Smooth muscle cell (in vitro differentiated cells): ENCODE results near the gene EIF4B. TPM values are rescaled to one million over a fixed set of nuclear protein-coding genes. Genes with fewer than 3 reads are reported as not detected.

ENCODE experiments used
- DNase-seq: peaks from one replicate; lab custom pipeline; 2025; ENCODE audit not compliant: unreplicated experiment; lab: John Stamatoyannopoulos, UW
- H2AFZ ChIP-seq: fragments of 200-600 bp; sonication (generic); 2 replicates; pipeline ENCODE4 v1.6.0; 2016; ENCODE audit warnings: antibody characterized with exemption, low read depth, mild to moderate bottlenecking
- H3F3A ChIP-seq: fragments of 200-600 bp; sonication (generic); 2 replicates; pipeline ENCODE4 v1.6.0; 2017; ENCODE audit warnings: antibody characterized with exemption, low read depth
- H3K27ac ChIP-seq: fragments of 200-600 bp; sonication (generic); 2 replicates; pipeline ENCODE4 v1.5.1; 2016; ENCODE audit warnings: low read depth, mild to moderate bottlenecking
- H3K27me3 ChIP-seq: fragments of 200-600 bp; sonication (generic); 2 replicates; pipeline ENCODE4 v1.6.1; 2016; ENCODE audit warnings: low read depth, mild to moderate bottlenecking
- H3K36me3 ChIP-seq: fragments of 200-600 bp; sonication (generic); 2 replicates; pipeline ENCODE4 v1.5.1; 2016; ENCODE audit warnings: low read depth
- H3K4me1 ChIP-seq: fragments of 200-600 bp; sonication (generic); 2 replicates; pipeline ENCODE4 v1.5.1; 2016; ENCODE audit warnings: low read depth
- H3K4me2 ChIP-seq: fragments of 200-600 bp; sonication (generic); 2 replicates; pipeline ENCODE4 v1.6.0; 2016; ENCODE audit warnings: mild to moderate bottlenecking
- H3K4me3 ChIP-seq: fragments of 200-600 bp; sonication (generic); 2 replicates; pipeline ENCODE4 v1.5.1; 2016; ENCODE audit warnings: mild to moderate bottlenecking
- H3K79me2 ChIP-seq: fragments of 200-600 bp; sonication (generic); 2 replicates; pipeline ENCODE4 v1.6.0; 2016; ENCODE audit warnings: low read depth, mild to moderate bottlenecking
- H3K9ac ChIP-seq: fragments of 200-600 bp; sonication (generic); 2 replicates; pipeline ENCODE4 v1.6.0; 2016; ENCODE audit warnings: low read depth
- H3K9me3 ChIP-seq: fragments of 200-600 bp; sonication (generic); replicated peaks from 2 replicates; pipeline ENCODE4 v1.5.1; 2016; ENCODE audit warnings: low read depth
- H4K20me1 ChIP-seq: fragments of 200-600 bp; sonication (generic); 2 replicates; pipeline ENCODE4 v1.6.0; 2016; ENCODE audit warnings: low read depth
- WGBS: methylation state at CpG from one replicate; pipeline ENCODE4 v1.1.7; 2016; ENCODE audit warnings: low lambda C conversion rate; 5-methylcytosine and 5-hydroxymethylcytosine counted together
- polyA plus RNA-seq: library from polyadenylated mRNA; unstranded; fragments of >200 nt; fragmentation: Nextera tagmentation; extraction: Ambion mirVana; gene quantifications from 2 replicates; pipeline ENCODE4 v1.2.1, GENCODE V29; 2016
- total RNA-seq: library from RNA; depleted of rRNA; stranded (reverse); fragments of >200 nt; gene quantifications from 2 replicates; pipeline ENCODE4 v1.2.3, GENCODE V29; 2014
- TF ChIP-seq, protein P1 (sequence below): fragments of 200-600 bp; sonication (generic); IDR thresholded peaks from 2 replicates; pipeline ENCODE4 v1.5.1; 2017; ENCODE audit warnings: borderline replicate concordance, mild to moderate bottlenecking, antibody characterized with exemption; ENCODE audit not compliant: insufficient read depth, poor library complexity, severe bottlenecking

Gene EIF4B
- total and polyA plus RNA-seq, 2 experiments from 2014 or later, result 39.9 to 241 TPM

DNA sequence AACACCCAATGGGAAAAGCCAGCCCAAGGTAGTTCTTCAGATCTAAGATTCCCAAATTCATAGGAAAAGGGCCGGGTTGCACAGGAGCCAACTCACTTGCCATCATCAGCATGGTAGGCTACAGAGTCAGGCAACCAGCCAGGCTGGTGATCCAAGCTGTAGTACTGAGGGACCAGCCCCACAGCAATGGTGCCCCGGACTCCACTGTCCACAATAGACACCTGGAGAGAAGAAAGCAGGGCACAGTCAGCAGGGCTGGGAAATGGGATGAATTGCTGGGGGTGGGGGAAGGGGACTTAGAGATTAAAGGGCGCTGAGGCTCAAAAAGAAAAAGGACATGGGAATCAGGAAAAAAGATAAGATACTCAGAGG is 68.7 kb downstream of the EIF4B start:
- Histone ChIP-seq H3K27ac (no peak overlapping the region), H2AFZ (no peak overlapping the region), H3K27me3 (no peaks in the 10 kb centered on the region), H3K9me3 (no peaks in the 10 kb centered on the region), H3K4me1 (peaks cover 8% of the 10 kb centered on the region), H3K4me3 (no peak overlapping the region), H3K79me2 (peaks cover 19% of the 10 kb centered on the region), H3K4me2 (no peak overlapping the region), H3K9ac (no peak overlapping the region), H4K20me1 (peaks cover 53% of the 10 kb centered on the region), H3K36me3 (no peaks in the 10 kb centered on the region), H3F3A (no peaks in the 10 kb centered on the region)
- TF ChIP-seq, protein P1, sequence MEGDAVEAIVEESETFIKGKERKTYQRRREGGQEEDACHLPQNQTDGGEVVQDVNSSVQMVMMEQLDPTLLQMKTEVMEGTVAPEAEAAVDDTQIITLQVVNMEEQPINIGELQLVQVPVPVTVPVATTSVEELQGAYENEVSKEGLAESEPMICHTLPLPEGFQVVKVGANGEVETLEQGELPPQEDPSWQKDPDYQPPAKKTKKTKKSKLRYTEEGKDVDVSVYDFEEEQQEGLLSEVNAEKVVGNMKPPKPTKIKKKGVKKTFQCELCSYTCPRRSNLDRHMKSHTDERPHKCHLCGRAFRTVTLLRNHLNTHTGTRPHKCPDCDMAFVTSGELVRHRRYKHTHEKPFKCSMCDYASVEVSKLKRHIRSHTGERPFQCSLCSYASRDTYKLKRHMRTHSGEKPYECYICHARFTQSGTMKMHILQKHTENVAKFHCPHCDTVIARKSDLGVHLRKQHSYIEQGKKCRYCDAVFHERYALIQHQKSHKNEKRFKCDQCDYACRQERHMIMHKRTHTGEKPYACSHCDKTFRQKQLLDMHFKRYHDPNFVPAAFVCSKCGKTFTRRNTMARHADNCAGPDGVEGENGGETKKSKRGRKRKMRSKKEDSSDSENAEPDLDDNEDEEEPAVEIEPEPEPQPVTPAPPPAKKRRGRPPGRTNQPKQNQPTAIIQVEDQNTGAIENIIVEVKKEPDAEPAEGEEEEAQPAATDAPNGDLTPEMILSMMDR, result no peak
- no peak for DNase-seq
- 90% methylated on average over 3 of the region's 3 CpGs for WGBS

DNA sequence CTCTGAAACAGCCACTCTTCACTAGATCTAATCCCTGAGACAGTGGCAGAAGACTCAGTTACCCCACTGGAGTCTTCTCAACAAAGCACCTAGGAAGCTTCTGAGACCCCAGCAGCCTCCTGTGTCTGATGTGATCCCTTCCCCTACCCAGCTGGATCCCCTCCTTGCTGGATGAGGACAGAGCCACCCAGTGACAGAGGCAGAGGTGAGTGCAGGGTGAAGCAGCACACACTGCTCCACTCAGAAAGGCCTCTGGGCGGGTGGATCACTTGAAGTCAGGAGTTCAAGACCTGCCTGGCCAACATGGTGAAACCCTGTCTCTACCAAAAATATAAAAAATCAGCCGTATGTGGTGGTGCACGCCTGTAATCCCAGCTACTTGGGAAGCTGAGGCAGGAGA is 70.2 kb downstream of the EIF4B start:
- peaks cover 8% of the 10 kb centered on the region for H3K4me1 ChIP-seq
- 100% methylated on average over 3 of the region's 3 CpGs for WGBS
- no peak overlapping the region for H3K27ac ChIP-seq
- peaks cover 19% of the 10 kb centered on the region for H3K79me2 ChIP-seq
- DNase-seq, result no peak
- no peaks in the 10 kb centered on the region for H3K36me3 ChIP-seq
- H3F3A ChIP-seq, result peaks cover 8% of the 10 kb centered on the region
- peaks cover 38% of the 10 kb centered on the region for H4K20me1 ChIP-seq
- H3K9me3 ChIP-seq, result no peaks in the 10 kb centered on the region
- TF ChIP-seq, protein P1, result no peak
- no peak overlapping the region for H2AFZ ChIP-seq
- H3K9ac ChIP-seq, result no peak overlapping the region
- H3K27me3 ChIP-seq, result no peaks in the 10 kb centered on the region
- H3K4me2 ChIP-seq, result no peak overlapping the region
- no peak overlapping the region for H3K4me3 ChIP-seq

- 97% methylated on average over 8 of the region's 8 CpGs for WGBS
- TF ChIP-seq, protein P1, result no peak
Measured at GRCh38 chr12:53077030-53077429, 70.8 kb downstream of the EIF4B start.

DNA sequence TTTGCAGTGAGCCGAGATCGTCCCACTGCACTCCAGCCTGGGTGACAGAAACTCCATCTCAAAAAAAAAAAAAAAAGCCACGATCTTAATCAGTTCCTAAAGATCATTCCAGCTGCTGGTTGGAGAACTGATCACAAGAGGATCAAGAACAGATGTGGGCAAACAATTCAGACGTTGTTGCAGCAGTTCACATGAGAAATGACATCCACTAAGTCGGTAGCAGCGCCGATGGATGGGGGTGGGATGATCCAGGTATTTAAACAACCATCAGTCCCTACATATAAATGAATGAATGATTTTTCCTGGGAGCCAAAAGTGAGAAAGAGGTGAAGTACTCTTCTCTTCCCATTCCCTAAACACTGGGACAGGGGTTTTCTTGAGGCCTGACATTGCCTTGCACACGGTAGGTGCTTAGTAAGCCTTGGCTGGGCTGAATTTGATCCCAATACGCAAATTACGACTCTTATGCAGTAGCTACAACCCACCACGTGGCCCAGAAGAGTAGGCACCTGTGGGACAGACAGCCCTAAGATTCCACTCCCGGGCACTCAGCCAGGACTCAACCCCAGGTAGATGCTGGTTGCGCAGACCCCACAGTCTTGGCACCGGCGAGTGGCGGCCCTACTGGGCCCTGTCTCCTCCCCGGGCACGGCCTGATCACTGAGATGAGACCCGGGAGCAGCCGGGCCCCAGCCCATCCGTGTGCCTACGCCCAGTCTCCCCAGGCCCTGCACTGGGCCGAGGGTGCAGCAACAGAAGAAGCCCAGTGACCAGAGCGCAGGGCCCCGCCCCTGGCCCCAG is 72.4 kb downstream of the EIF4B start:
- H3K4me2 ChIP-seq, result peak overlapping the region; percentile 85
- H4K20me1 ChIP-seq, result peaks cover 26% of the 10 kb centered on the region
- TF ChIP-seq, protein P1, result no peak
- peaks cover 8% of the 10 kb centered on the region for H3K4me1 ChIP-seq
- no peaks in the 10 kb centered on the region for H3K9me3 ChIP-seq
- H3K4me3 ChIP-seq, result peak overlapping the region; percentile 75
- peak overlapping the region; percentile 76 for H3K9ac ChIP-seq
- H2AFZ ChIP-seq, result no peak overlapping the region
- peak overlapping the region; percentile 81 for H3K27ac ChIP-seq
- no peaks in the 10 kb centered on the region for H3K27me3 ChIP-seq
- 24% methylated on average over 23 of the region's 25 CpGs for WGBS
- peaks cover 8% of the 10 kb centered on the region for H3F3A ChIP-seq
- no peaks in the 10 kb centered on the region for H3K36me3 ChIP-seq
- no peak for DNase-seq
- H3K79me2 ChIP-seq, result peaks cover 19% of the 10 kb centered on the region

More at GRCh38 chr12:53077030-53077429, 70.8 kb downstream of the EIF4B start:
- Histone ChIP-seq H3F3A (peaks cover 8% of the 10 kb centered on the region), H2AFZ (no peak overlapping the region), H3K4me2 (no peak overlapping the region), H3K27ac (no peak overlapping the region), H3K36me3 (no peaks in the 10 kb centered on the region), H3K4me3 (no peak overlapping the region), H3K4me1 (peaks cover 8% of the 10 kb centered on the region), H3K79me2 (peaks cover 19% of the 10 kb centered on the region), H3K27me3 (no peaks in the 10 kb centered on the region), H3K9ac (no peak overlapping the region), H3K9me3 (no peaks in the 10 kb centered on the region), H4K20me1 (peaks cover 32% of the 10 kb centered on the region)
- no peak for DNase-seq
